HCT116 (cell line): ENCODE results near the gene DNAH7. TPM values are rescaled to one million over a fixed set of nuclear protein-coding genes. Genes with fewer than 3 reads are reported as not detected.

ENCODE experiments used
- ATAC-seq: fragments of 200-7000 bp; cut with Tn5 transposase; 2 replicates; pipeline ENCODE4 v1.9.1; 2020; ENCODE audit warnings: mild to moderate bottlenecking, moderate library complexity
- BruUV-seq: library from RNA; stranded (reverse); fragments of 400-500 nt; replicated peaks from 2 replicates; lab custom pipeline; 2021; lab: Mats Ljungman, UMichigan
- CTCF ChIA-PET: fragments of 300-600 bp; sonication (Branson Sonifier 250); formaldehyde crosslinking; loops from one replicate; lab custom pipeline; 2021; ENCODE audit warnings: antibody characterized with exemption; lab: Charles Lee
- POLR2A ChIA-PET: fragments of 300-600, 350-600 bp; sonication (Branson Sonifier 250); formaldehyde crosslinking; loops from one replicate; lab custom pipeline; 2021; ENCODE audit warnings: antibody characterized with exemption; lab: Charles Lee
- RAD21 ChIA-PET, 2 experiments: fragments of 300-600 bp; sonication (Branson Sonifier 250); formaldehyde crosslinking; loops; one replicate each; lab custom pipeline; 2023; ENCODE audit warnings: low total read pairs in 2 of 2; ENCODE audit not compliant: uncharacterized antibody in 2 of 2, unreplicated experiment in 2 of 2, low non-redundant PET in 1 of 2; lab: Charles Lee
- DNase-seq: peaks from one replicate; pipeline ENCODE4 v3.0.0-alpha.2; 2010; ENCODE audit warnings: low read depth, low spot score
- H2AFZ ChIP-seq: fragments of 200-600 bp; shearing (Covaris generic), sonication (generic); 2 replicates; pipeline ENCODE4 v1.6.1; 2017; ENCODE audit warnings: low read depth, mixed run types, mixed read lengths, antibody characterized with exemption, low read length; ENCODE audit not compliant: poor library complexity, severe bottlenecking
- H3K27ac ChIP-seq: 2 replicates; pipeline ENCODE4 v1.5.1; 2012; ENCODE audit warnings: low read depth, low read length
- H3K27me3 ChIP-seq: fragments of 200-600 bp; sonication (generic); 2 replicates; pipeline ENCODE4 v1.6.1; 2016; ENCODE audit warnings: mixed run types, low read length, mixed read lengths; ENCODE audit not compliant: insufficient read depth
- H3K36me3 ChIP-seq, 2 experiments: fragments of 200-500 bp in 1 of 2; fragments of 200-600 bp in 1 of 2; sonication (Bioruptor generic) in 1 of 2; sonication (generic) in 1 of 2; 2 replicates each; pipeline versions ENCODE4 v1.5.1 to v1.6.1; 2014 to 2016; ENCODE audit warnings: low read length in 2 of 2, inconsistent platforms in 1 of 2, mixed read lengths in 1 of 2, mixed run types in 1 of 2; ENCODE audit not compliant: insufficient read depth in 2 of 2, control insufficient read depth in 1 of 2
- H3K4me1 ChIP-seq, 2 experiments: fragments of 200-600 bp in 1 of 2; sonication (generic) in 1 of 2; 2 replicates each; pipeline versions ENCODE4 v1.5.1 to v1.6.1; 2012 to 2017; ENCODE audit warnings: low read length in 2 of 2, inconsistent platforms in 1 of 2, mild to moderate bottlenecking in 1 of 2, mixed read lengths in 1 of 2, mixed run types in 1 of 2, moderate library complexity in 1 of 2; ENCODE audit not compliant: insufficient read depth in 2 of 2, control insufficient read depth in 1 of 2
- H3K4me2 ChIP-seq: fragments of 200-600 bp; sonication (generic); 2 replicates; pipeline ENCODE4 v1.6.1; 2017; ENCODE audit warnings: mixed run types, low read length, mixed read lengths
- H3K4me3 ChIP-seq, 2 experiments: fragments of 200-600 bp in 1 of 2; sonication (generic) in 1 of 2; replicated peaks in 1 of 2; 2 replicates each; pipeline ENCODE4 v1.5.1; 2011 to 2016; ENCODE audit warnings: low read length in 2 of 2, control low read depth in 1 of 2, low read depth in 1 of 2, mild to moderate bottlenecking in 1 of 2, mixed read lengths in 1 of 2, mixed run types in 1 of 2
- H3K79me2 ChIP-seq: fragments of 200-600 bp; sonication (generic); 2 replicates; pipeline ENCODE4 v1.6.1; 2017; ENCODE audit warnings: mild to moderate bottlenecking, mixed run types, low read length, moderate library complexity, mixed read lengths; ENCODE audit not compliant: insufficient read depth
- H3K9ac ChIP-seq: fragments of 200-600 bp; sonication (generic); 2 replicates; pipeline ENCODE4 v1.6.1; 2016; ENCODE audit warnings: low read length, mixed read lengths
- H3K9me2 ChIP-seq: fragments of 200-600 bp; sonication (generic), shearing (Covaris generic); 2 replicates; pipeline ENCODE4 v1.6.1; 2017; ENCODE audit warnings: mixed run types, mild to moderate bottlenecking, moderate library complexity; ENCODE audit not compliant: insufficient read depth
- H3K9me3 ChIP-seq, 2 experiments: fragments of 200-500 bp in 1 of 2; fragments of 200-600 bp in 1 of 2; sonication (Bioruptor generic) in 1 of 2; sonication (generic) in 1 of 2; 2 replicates each; pipeline ENCODE4 v1.6.1; 2014 to 2017; ENCODE audit warnings: low read length in 2 of 2, mixed read lengths in 2 of 2, inconsistent platforms in 1 of 2, low read depth in 1 of 2, mild to moderate bottlenecking in 1 of 2, mixed run types in 1 of 2, moderate library complexity in 1 of 2; ENCODE audit not compliant: control insufficient read depth in 1 of 2, insufficient read depth in 1 of 2
- H4K20me1 ChIP-seq: fragments of 200-600 bp; sonication (generic), shearing (Covaris generic); 2 replicates; pipeline ENCODE4 v1.6.1; 2017; ENCODE audit warnings: mixed run types, mild to moderate bottlenecking, moderate library complexity; ENCODE audit not compliant: insufficient read depth
- CEBPB ChIP-seq: IDR thresholded peaks from 2 replicates; pipeline ENCODE4 v1.6.1; 2012; ENCODE audit warnings: low read depth
- CTCF ChIP-seq, 3 experiments: fragments of 200-600 bp in 1 of 3; sonication (generic) in 1 of 3; IDR thresholded peaks in 2 of 3; conservative IDR thresholded peaks in 1 of 3; 2 replicates each; pipeline ENCODE4 v1.5.1; 2012 to 2017; ENCODE audit warnings: low read depth in 2 of 3, low read length in 2 of 3, antibody characterized with exemption in 1 of 3, borderline replicate concordance in 1 of 3, control low read depth in 1 of 3, mild to moderate bottlenecking in 1 of 3, mixed read lengths in 1 of 3, mixed run types in 1 of 3, moderate library complexity in 1 of 3; ENCODE audit not compliant: insufficient read depth in 1 of 3
- EGR1 ChIP-seq: IDR thresholded peaks from 2 replicates; pipeline ENCODE4 v1.6.1; 2012; ENCODE audit warnings: low read depth
- EZH2 ChIP-seq: fragments of 200-600 bp; sonication (generic); IDR thresholded peaks from 2 replicates; pipeline ENCODE4 v1.6.1; 2017; ENCODE audit warnings: antibody characterized with exemption, mixed run types
- EZH2phosphoT487 ChIP-seq: fragments of 200-600 bp; IDR thresholded peaks from 2 replicates; pipeline ENCODE4 v1.6.1; 2018; ENCODE audit warnings: antibody characterized with exemption, borderline replicate concordance
- FOSL1 ChIP-seq: IDR thresholded peaks from 2 replicates; pipeline ENCODE4 v1.6.1; 2012; ENCODE audit warnings: low read depth
- MAX ChIP-seq: IDR thresholded peaks from 2 replicates; pipeline ENCODE4 v1.6.1; 2012
- POLR2A ChIP-seq: IDR thresholded peaks from 2 replicates; pipeline ENCODE4 v1.7.0; 2011; ENCODE audit warnings: borderline replicate concordance; ENCODE audit not compliant: insufficient read depth, insufficient read length; ENCODE audit errors: extremely low read depth
- POLR2AphosphoS5 ChIP-seq: IDR thresholded peaks from 2 replicates; pipeline ENCODE4 v1.6.1; 2011; ENCODE audit warnings: mild to moderate bottlenecking, low read depth, low read length, moderate library complexity
- REST ChIP-seq: IDR thresholded peaks from 2 replicates; pipeline ENCODE4 v1.6.1; 2012; ENCODE audit warnings: low read depth
- SIN3A ChIP-seq: IDR thresholded peaks from 2 replicates; pipeline ENCODE4 v1.6.1; 2012; ENCODE audit warnings: low read depth
- SP1 ChIP-seq: IDR thresholded peaks from 2 replicates; pipeline ENCODE4 v1.6.1; 2012; ENCODE audit warnings: low read depth
- SRF ChIP-seq: IDR thresholded peaks from 2 replicates; pipeline ENCODE4 v1.6.1; 2012; ENCODE audit warnings: low read depth
- TCF7L2 ChIP-seq: IDR thresholded peaks from 2 replicates; pipeline ENCODE4 v1.7.0; 2011; ENCODE audit warnings: borderline replicate concordance, inconsistent platforms; ENCODE audit not compliant: insufficient read depth, insufficient read length; ENCODE audit errors: extremely low read depth
- ZFX ChIP-seq: fragments of 450-650 bp; IDR thresholded peaks from 2 replicates; pipeline ENCODE4 v1.6.1; 2017
- ZNF274 ChIP-seq: fragments of 200-500 bp; sonication (Bioruptor generic); IDR thresholded peaks from 2 replicates; pipeline ENCODE4 v1.6.1; 2014; ENCODE audit warnings: mild to moderate bottlenecking, low read depth, low read length, inconsistent platforms
- intact Hi-C: fragments of 100-400 bp; cut with micrococcal nuclease; formaldehyde crosslinking; loops from 2 replicates; pipeline ENCODE4 v1.10.0; 2022
- total RNA-seq: library from RNA; stranded (reverse); gene quantifications from one replicate; pipeline ENCODE4 v1.2.1, GENCODE V29; 2021; ENCODE audit not compliant: unreplicated experiment

Gene DNAH7
- total RNA-seq, 1 experiment from 2014 or later: not detected

GRCh38 chr2:195859513-195859912 lies 209.1 kb downstream of the DNAH7 start:
- DNase-seq: no peak
- Histone ChIP-seq H3K4me1 (no peaks in the 10 kb centered on the region), H3K9me3 (no peaks in the 10 kb centered on the region), H3K79me2 (no peaks in the 10 kb centered on the region), H3K4me3 (no peak overlapping the region), H3K4me2 (no peak overlapping the region), H4K20me1 (no peaks in the 10 kb centered on the region), H3K9ac (no peak overlapping the region), H3K27me3 (no peaks in the 10 kb centered on the region), H3K9me2 (no peaks in the 10 kb centered on the region), H3K27ac (no peak overlapping the region), H2AFZ (no peak overlapping the region), H3K36me3 (no peaks in the 10 kb centered on the region)
- no TSS peak for BruUV-seq
- ChIA-PET RAD21 (no interaction called here), CTCF (no interaction called here), POLR2A (no interaction called here)
- intact Hi-C loops: no loop called here
- no peak for TF ChIP-seq EZH2phosphoT487
- no peak for TF ChIP-seq TCF7L2
- no peak for TF ChIP-seq SP1
- TF ChIP-seq POLR2AphosphoS5: no peak
- no peak for TF ChIP-seq POLR2A
- no peak for TF ChIP-seq SRF
- no peak for TF ChIP-seq EZH2
- no peak for TF ChIP-seq CEBPB
- TF ChIP-seq MAX: no peak
- no peak for TF ChIP-seq EGR1
- TF ChIP-seq CTCF (IDR thresholded peaks at IDR 0.05 in 2 of 3, conservative IDR thresholded peaks at IDR 0.05 in 1 of 3; ENCODE audit: borderline replicate concordance in 1 of 3, insufficient read depth in 1 of 3, low read depth in 2 of 3, low read length in 2 of 3): no peak
- no peak for TF ChIP-seq SIN3A
- no peak for TF ChIP-seq REST
- TF ChIP-seq ZFX: no peak
- TF ChIP-seq ZNF274: no peak
- no peak for TF ChIP-seq FOSL1
- no peak for ATAC-seq
